HepG2 (cell line): ENCODE data around the gene FMN2. TPM values are rescaled to one million over a fixed set of nuclear protein-coding genes. Genes with fewer than 3 reads are reported as not detected.

Experiments used
- ATAC-seq: fragments of 200-7000 bp; cut with Tn5 transposase; 3 replicates; pipeline ENCODE4 v1.9.1; 2020; ENCODE audit warnings: mild to moderate bottlenecking, moderate library complexity
- BruUV-seq: library from RNA; stranded (reverse); fragments of 400-500 nt; replicated peaks from 2 replicates; lab custom pipeline; 2021; lab: Mats Ljungman, UMichigan
- CTCF ChIA-PET: fragments of 300-600 bp; formaldehyde crosslinking; extraction: SDS; loops from one replicate; lab custom pipeline; 2021; ENCODE audit warnings: low total read pairs, inconsistent platforms, low intra/inter-chr PET ratio; lab: Yijun Ruan, JAX
- POLR2A ChIA-PET: fragments of 350-600 bp; sonication (Branson Sonifier 250); formaldehyde crosslinking; loops from one replicate; lab custom pipeline; 2020; ENCODE audit warnings: antibody characterized with exemption, inconsistent platforms; lab: Yijun Ruan, JAX
- DNase-seq: peaks from one replicate; pipeline ENCODE4 v3.0.0-alpha.2; 2015; ENCODE audit warnings: low spot score
- FAIRE-seq: peaks from 3 replicates; lab custom pipeline; 2011; peaks lifted over from hg19 to GRCh38; lab: Jason Lieb, UNC
- H2AFZ ChIP-seq: one replicate; pipeline ENCODE4 v1.6.1; 2011; ENCODE audit warnings: low read length, inconsistent platforms
- H3K27ac ChIP-seq: fragments of 300-600 bp; 3 replicates; pipeline ENCODE4 v1.8.0; 2011; ENCODE audit warnings: mixed run types, mild to moderate bottlenecking, mixed read lengths, low read length, inconsistent platforms; ENCODE audit not compliant: insufficient read depth; ENCODE audit errors: extremely low read length
- H3K27me3 ChIP-seq, 2 experiments: fragments of 200-600 bp in 1 of 2; 2 replicates in 1 of 2; 3 replicates in 1 of 2; pipeline versions ENCODE4 v1.6.0 to v1.8.0; 2011; ENCODE audit warnings: low read length in 2 of 2, mild to moderate bottlenecking in 2 of 2, moderate library complexity in 2 of 2, inconsistent platforms in 1 of 2; ENCODE audit not compliant: insufficient read depth in 2 of 2, control insufficient read depth in 1 of 2
- H3K36me3 ChIP-seq, 2 experiments: fragments of 200-600 bp in 1 of 2; replicated peaks in 1 of 2; 2 replicates in 1 of 2; 3 replicates in 1 of 2; pipeline versions ENCODE4 v1.5.1 to v1.8.0; 2011; ENCODE audit warnings: low read length in 2 of 2, inconsistent platforms in 1 of 2; ENCODE audit not compliant: insufficient read depth in 2 of 2, control insufficient read depth in 1 of 2
- H3K4me1 ChIP-seq: 2 replicates; pipeline ENCODE4 v1.5.1; 2012; ENCODE audit warnings: low read length, inconsistent platforms; ENCODE audit not compliant: insufficient read depth
- H3K4me2 ChIP-seq: 2 replicates; pipeline ENCODE4 v1.6.0; 2011; ENCODE audit warnings: low read depth, low read length, inconsistent platforms
- H3K4me3 ChIP-seq, 3 experiments: fragments of 200-600 bp in 1 of 3; sonication (generic), shearing (Covaris generic) in 1 of 3; replicated peaks in 1 of 3; 2 replicates each; pipeline ENCODE4 v1.5.1; 2011 to 2016; ENCODE audit warnings: low read length in 3 of 3, inconsistent platforms in 2 of 3, low read depth in 2 of 3, mild to moderate bottlenecking in 2 of 3, control low read depth in 1 of 3, mixed read lengths in 1 of 3; ENCODE audit not compliant: insufficient read depth in 1 of 3
- H3K79me2 ChIP-seq: one replicate; pipeline ENCODE4 v1.6.1; 2011; ENCODE audit warnings: low read length, inconsistent platforms; ENCODE audit not compliant: insufficient read depth
- H3K9ac ChIP-seq: 2 replicates; pipeline ENCODE4 v1.6.0; 2011; ENCODE audit warnings: mild to moderate bottlenecking, low read depth, low read length, inconsistent platforms; ENCODE audit not compliant: insufficient read depth
- H3K9me3 ChIP-seq: 2 replicates; pipeline ENCODE4 v1.5.1; 2012; ENCODE audit warnings: mild to moderate bottlenecking, low read length
- H4K20me1 ChIP-seq: 2 replicates; pipeline ENCODE4 v1.6.0; 2011; ENCODE audit warnings: inconsistent platforms, mild to moderate bottlenecking, low read length, moderate library complexity; ENCODE audit not compliant: insufficient read depth
- ASH2L ChIP-seq: fragments of 300-600, 200-600 bp; sonication (generic); IDR thresholded peaks from 2 replicates; pipeline ENCODE4 v1.7.0; 2017; ENCODE audit warnings: low read depth, mild to moderate bottlenecking, moderate library complexity, mixed read lengths, low read length; ENCODE audit not compliant: insufficient read length
- BORCS8-MEF2B ChIP-seq: sonication (generic); formaldehyde crosslinking; IDR thresholded peaks from 2 replicates; pipeline ENCODE4 v1.8.0; 2022; ENCODE audit warnings: mild to moderate bottlenecking, missing genetic modification reagents
- EP300 ChIP-seq, 3 experiments: sonication (generic) in 1 of 3; formaldehyde crosslinking in 1 of 3; IDR thresholded peaks; 2 replicates each; pipeline versions ENCODE4 v1.5.1 to v1.6.1; 2011 to 2020; ENCODE audit warnings: low read depth in 2 of 3, low read length in 2 of 3, borderline replicate concordance in 1 of 3, improper control_type of control experiment in 1 of 3, mild to moderate bottlenecking in 1 of 3, missing genetic modification reagents in 1 of 3, moderate library complexity in 1 of 3
- GABPA ChIP-seq, 2 experiments: IDR thresholded peaks; 2 replicates each; pipeline ENCODE4 v1.6.1; 2011 to 2016; ENCODE audit warnings: low read depth in 2 of 2, low read length in 1 of 2, missing biosample characterization in 1 of 2, missing genetic modification characterization in 1 of 2
- HNRNPH1 ChIP-seq: fragments of 200-400 bp; formaldehyde crosslinking; optimal IDR thresholded peaks from 2 replicates; pipeline ENCODE3; 2017; ENCODE audit warnings: mild to moderate bottlenecking, low read depth, low read length
- KDM2A ChIP-seq: sonication (generic); formaldehyde crosslinking; IDR thresholded peaks from 2 replicates; pipeline ENCODE4 v1.4.0; 2020; ENCODE audit warnings: low read depth, missing genetic modification reagents, borderline replicate concordance
- MEF2D ChIP-seq: sonication (generic); formaldehyde crosslinking; IDR thresholded peaks from 2 replicates; pipeline ENCODE4 v1.5.1; 2020; ENCODE audit warnings: mild to moderate bottlenecking, missing genetic modification reagents
- MEIS1 ChIP-seq: sonication (generic); formaldehyde crosslinking; IDR thresholded peaks from 2 replicates; pipeline ENCODE4 v1.9.0; 2021; ENCODE audit warnings: mild to moderate bottlenecking, missing genetic modification reagents, moderate library complexity, borderline replicate concordance
- POGZ ChIP-seq: sonication (generic); formaldehyde crosslinking; IDR thresholded peaks from 2 replicates; pipeline ENCODE4 v1.4.0; 2020; ENCODE audit warnings: mild to moderate bottlenecking, missing genetic modification reagents
- RAD21 ChIP-seq: fragments of 450-650 bp; formaldehyde crosslinking; IDR thresholded peaks from 2 replicates; pipeline ENCODE4 v1.5.0; 2020; ENCODE audit warnings: mild to moderate bottlenecking
- RORA ChIP-seq: sonication (generic); formaldehyde crosslinking; IDR thresholded peaks from 2 replicates; pipeline ENCODE4 v1.5.0; 2020; ENCODE audit warnings: mild to moderate bottlenecking, missing genetic modification reagents, moderate library complexity
- SRSF4 ChIP-seq: fragments of 200-400 bp; formaldehyde crosslinking; IDR thresholded peaks from one replicate; pipeline ENCODE4 v1.6.1; 2018; ENCODE audit warnings: mild to moderate bottlenecking, low read depth, low read length, moderate library complexity; ENCODE audit not compliant: poor library complexity, severe bottlenecking
- SYNCRIP ChIP-seq: fragments of 200-400 bp; formaldehyde crosslinking; IDR thresholded peaks from 2 replicates; pipeline ENCODE4 v1.6.1; 2018; ENCODE audit warnings: mild to moderate bottlenecking, low read depth, low read length; ENCODE audit not compliant: insufficient read depth
- ZNF264 ChIP-seq: sonication (generic); formaldehyde crosslinking; IDR thresholded peaks from 2 replicates; pipeline ENCODE4 v1.4.0; 2020; ENCODE audit warnings: missing genetic modification reagents
- ZNF274 ChIP-seq: sonication (generic); formaldehyde crosslinking; IDR thresholded peaks from 2 replicates; pipeline ENCODE4 v1.5.1; 2020; ENCODE audit warnings: mild to moderate bottlenecking, missing genetic modification reagents
- ZNF383 ChIP-seq: sonication (generic); formaldehyde crosslinking; IDR thresholded peaks from 2 replicates; pipeline ENCODE4 v1.4.0; 2020; ENCODE audit warnings: missing genetic modification reagents, mild to moderate bottlenecking, borderline replicate concordance
- WGBS: methylation state at CpG from one replicate; pipeline ENCODE4 v1.1.6; 2017; ENCODE audit warnings: low lambda C conversion rate; 5-methylcytosine and 5-hydroxymethylcytosine counted together
- in situ Hi-C: cut with HindIII; loops from 2 replicates; pipeline ENCODE4 v1.10.0; 2017; ENCODE audit warnings: low pct_unique_long_range_greater_than_20kb; ENCODE audit not compliant: extremely low pct_ligation_motif_present
- intact Hi-C: fragments of 100-400 bp; cut with micrococcal nuclease; formaldehyde crosslinking; loops from one replicate; pipeline ENCODE4 v1.10.0; 2022; ENCODE audit not compliant: unreplicated experiment
- polyA plus RNA-seq, 8 experiments: library from polyadenylated mRNA; depleted of rRNA in 3 of 8; stranded (reverse) in 7 of 8; unstranded in 1 of 8; fragments of >200 nt; fragmentation: Illumina TruSeq in 4 of 8; extraction: Trizol in 4 of 8; gene quantifications; 2 replicates each; pipeline versions ENCODE4 v1.2.1 to v1.2.3, GENCODE V29; 2011 to 2016; ENCODE audit warnings: low read depth in 4 of 8, missing spikeins in 1 of 8, mixed read lengths in 1 of 8; ENCODE audit not compliant: insufficient read depth in 1 of 8
- total RNA-seq, 5 experiments: library from RNA; depleted of rRNA; stranded (reverse); fragments of >200 nt; fragmentation: Illumina TruSeq; extraction: Trizol; gene quantifications; 2 replicates each; pipeline ENCODE4 v1.2.3, GENCODE V29; 2016; ENCODE audit warnings: low read depth in 1 of 5
- TF ChIP-seq, protein P1 (sequence below): sonication (generic); formaldehyde crosslinking; IDR thresholded peaks from 2 replicates; pipeline ENCODE4 v1.4.0; 2020; ENCODE audit warnings: missing genetic modification reagents
- TF ChIP-seq, protein P2 (sequence below), 2 experiments: sonication (generic) in 1 of 2; formaldehyde crosslinking in 1 of 2; IDR thresholded peaks; 2 replicates each; pipeline versions ENCODE4 v1.4.0 to v1.6.1; 2018 to 2020; ENCODE audit warnings: missing genetic modification reagents in 2 of 2, borderline replicate concordance in 1 of 2, low read depth in 1 of 2, mild to moderate bottlenecking in 1 of 2, missing biosample characterization in 1 of 2

The FMN2 gene
- total and polyA plus RNA-seq, 2 of the 13 experiments (the other 11 are each of a cell fraction or from before 2014, with no cell fraction given): not detected

DNA sequence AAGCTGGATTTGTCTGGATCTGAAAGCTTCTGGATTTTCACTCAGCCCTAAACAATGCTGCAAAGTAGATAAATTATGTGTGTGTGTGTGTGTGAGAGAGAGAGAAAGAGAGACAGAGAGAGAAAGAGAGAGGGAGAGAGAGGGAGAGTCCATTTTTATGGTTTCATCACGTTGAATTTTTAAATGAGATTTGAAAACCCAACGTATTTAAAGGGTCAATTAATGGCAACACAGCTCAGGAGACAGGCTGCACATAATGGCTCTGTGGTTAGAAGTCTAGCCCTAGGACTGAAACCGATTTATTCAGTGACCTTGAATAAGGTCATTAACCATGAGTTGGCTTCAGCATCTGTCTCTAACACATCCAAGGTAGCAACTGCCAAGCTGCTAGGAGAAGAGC lies 35.3 kb upstream of the FMN2 start (continued):
- TF ChIP-seq MEF2D (CRISPR knock-in tag) (no peak), RAD21 (CRISPR knock-in tag) (no peak)

DNA sequence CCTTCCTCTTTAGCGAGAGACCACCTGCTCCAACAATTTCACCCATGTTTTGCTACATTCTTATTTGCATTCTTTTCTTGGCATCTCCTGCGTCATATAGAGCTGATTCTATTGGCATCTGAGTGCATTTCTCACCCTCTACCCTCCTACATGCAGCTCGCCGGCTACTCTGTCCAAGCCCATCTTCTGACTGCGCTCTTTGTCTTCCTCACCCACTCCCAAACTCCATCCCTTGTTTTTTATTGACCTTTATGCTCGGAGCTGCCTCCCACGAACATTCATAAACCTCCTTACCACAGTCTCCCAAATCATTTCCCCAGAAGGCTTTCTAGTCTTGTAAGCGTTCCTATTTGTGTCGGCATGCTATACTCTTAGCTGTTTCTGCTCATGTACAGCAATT lies 33.6 kb upstream of the FMN2 start:
- FAIRE-seq (no peak), ATAC-seq (no peak), DNase-seq (no peak)
- Histone ChIP-seq H3K79me2 (no peaks in the 10 kb centered on the region), H3K9me3 (no peaks in the 10 kb centered on the region), H4K20me1 (no peaks in the 10 kb centered on the region), H2AFZ (no peak overlapping the region), H3K4me1 (no peaks in the 10 kb centered on the region), H3K27me3 (no peaks in the 10 kb centered on the region), H3K27ac (no peak overlapping the region), H3K4me3 (no peak overlapping the region), H3K4me2 (no peak overlapping the region), H3K36me3 (no peaks in the 10 kb centered on the region), H3K9ac (no peak overlapping the region)
- ChIA-PET CTCF (no interaction called here), POLR2A (no interaction called here)
- in situ Hi-C loops: no loop called here
- TF ChIP-seq BORCS8-MEF2B (CRISPR knock-in tag) (no peak), ZNF274 (CRISPR knock-in tag) (no peak), ZNF264 (CRISPR knock-in tag) (no peak), POGZ (no peak), SYNCRIP (no peak), MEIS1 (CRISPR knock-in tag) (no peak), SRSF4 (no peak), HNRNPH1 (no peak), KDM2A (CRISPR knock-in tag) (no peak), ASH2L (no peak), ZNF383 (CRISPR knock-in tag) (no peak), EP300 (IDR thresholded peaks at IDR 0.05; ENCODE audit: low read depth in 2 of 2, low read length in 2 of 2) (no peak), EP300 (CRISPR knock-in tag; IDR thresholded peaks at IDR 0.05; ENCODE audit: borderline replicate concordance) (no peak), RORA (CRISPR knock-in tag) (no peak), GABPA (IDR thresholded peaks at IDR 0.05; ENCODE audit: low read depth, low read length) (no peak), GABPA (CRISPR knock-in tag; IDR thresholded peaks at IDR 0.05; ENCODE audit: low read depth) (no peak)
- TF ChIP-seq, protein P1, sequence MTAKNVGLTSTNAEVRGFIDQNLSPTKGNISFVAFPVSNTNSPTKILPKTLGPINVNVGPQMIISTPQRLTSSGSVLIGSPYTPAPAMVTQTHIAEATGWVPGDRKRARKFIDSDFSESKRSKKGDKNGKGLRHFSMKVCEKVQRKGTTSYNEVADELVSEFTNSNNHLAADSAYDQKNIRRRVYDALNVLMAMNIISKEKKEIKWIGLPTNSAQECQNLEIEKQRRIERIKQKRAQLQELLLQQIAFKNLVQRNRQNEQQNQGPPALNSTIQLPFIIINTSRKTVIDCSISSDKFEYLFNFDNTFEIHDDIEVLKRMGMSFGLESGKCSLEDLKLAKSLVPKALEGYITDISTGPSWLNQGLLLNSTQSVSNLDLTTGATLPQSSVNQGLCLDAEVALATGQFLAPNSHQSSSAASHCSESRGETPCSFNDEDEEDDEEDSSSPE (CRISPR knock-in tag): no peak
- TF ChIP-seq, protein P2, sequence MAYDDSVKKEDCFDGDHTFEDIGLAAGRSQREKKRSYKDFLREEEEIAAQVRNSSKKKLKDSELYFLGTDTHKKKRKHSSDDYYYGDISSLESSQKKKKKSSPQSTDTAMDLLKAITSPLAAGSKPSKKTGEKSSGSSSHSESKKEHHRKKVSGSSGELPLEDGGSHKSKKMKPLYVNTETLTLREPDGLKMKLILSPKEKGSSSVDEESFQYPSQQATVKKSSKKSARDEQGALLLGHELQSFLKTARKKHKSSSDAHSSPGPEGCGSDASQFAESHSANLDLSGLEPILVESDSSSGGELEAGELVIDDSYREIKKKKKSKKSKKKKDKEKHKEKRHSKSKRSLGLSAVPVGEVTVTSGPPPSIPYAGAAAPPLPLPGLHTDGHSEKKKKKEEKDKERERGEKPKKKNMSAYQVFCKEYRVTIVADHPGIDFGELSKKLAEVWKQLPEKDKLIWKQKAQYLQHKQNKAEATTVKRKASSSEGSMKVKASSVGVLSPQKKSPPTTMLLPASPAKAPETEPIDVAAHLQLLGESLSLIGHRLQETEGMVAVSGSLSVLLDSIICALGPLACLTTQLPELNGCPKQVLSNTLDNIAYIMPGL (CRISPR knock-in tag; IDR thresholded peaks at IDR 0.05; ENCODE audit: borderline replicate concordance in 1 of 2, low read depth in 1 of 2): no peak
- no TSS peak for BruUV-seq
- WGBS: 26% methylated on average over 9 of the region's 9 CpGs
- intact Hi-C loops: no loop called here
